NCI-H2227 (cell line): ENCODE measurements around the gene PEX16.
A peak's percentile ranks its signal among the peaks of the same experiment; 100 is the strongest.

Source experiments
- DNase-seq: peaks from one replicate; lab custom pipeline; 2025; ENCODE audit not compliant: unreplicated experiment; lab: John Stamatoyannopoulos, UW

PEX16 gene

DNA sequence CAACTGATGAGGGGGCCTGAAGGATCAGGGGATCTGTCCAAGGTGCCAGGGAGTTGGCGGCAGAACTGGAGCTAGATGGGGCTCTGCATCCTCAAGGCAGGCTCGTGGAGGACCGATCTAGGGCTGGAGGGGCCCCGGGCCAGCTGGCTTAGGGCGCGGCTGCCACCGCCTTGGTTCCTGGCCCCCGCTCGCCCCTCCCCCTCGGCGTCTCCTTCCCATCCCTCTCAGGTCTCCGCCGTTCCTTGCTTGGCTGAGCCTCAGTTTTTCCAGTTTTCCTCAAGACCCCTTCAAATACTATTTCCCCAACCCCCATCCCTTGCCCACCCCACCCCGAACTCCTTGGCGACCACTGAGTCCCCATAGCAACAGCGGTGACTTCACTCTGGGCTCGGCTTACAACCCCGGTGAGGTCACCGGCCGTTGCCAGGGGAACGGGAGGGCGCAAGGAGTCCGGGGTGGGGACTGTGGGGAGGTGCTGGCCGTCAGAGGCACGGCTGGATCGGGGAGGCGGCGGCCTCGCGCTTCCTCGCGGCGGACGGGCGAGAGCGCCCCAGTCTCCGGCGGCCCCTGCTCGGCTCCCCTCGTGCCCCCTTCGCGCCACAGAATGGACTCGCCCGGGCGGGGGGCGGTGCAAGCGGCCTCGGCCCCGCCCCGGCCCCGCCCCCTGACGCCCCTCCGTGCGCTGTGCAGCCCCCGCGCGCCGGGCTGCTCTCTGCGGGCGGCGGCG is 18.1 kb downstream of the PEX16 start:
- DNase-seq, result peak; percentile 96

DNA sequence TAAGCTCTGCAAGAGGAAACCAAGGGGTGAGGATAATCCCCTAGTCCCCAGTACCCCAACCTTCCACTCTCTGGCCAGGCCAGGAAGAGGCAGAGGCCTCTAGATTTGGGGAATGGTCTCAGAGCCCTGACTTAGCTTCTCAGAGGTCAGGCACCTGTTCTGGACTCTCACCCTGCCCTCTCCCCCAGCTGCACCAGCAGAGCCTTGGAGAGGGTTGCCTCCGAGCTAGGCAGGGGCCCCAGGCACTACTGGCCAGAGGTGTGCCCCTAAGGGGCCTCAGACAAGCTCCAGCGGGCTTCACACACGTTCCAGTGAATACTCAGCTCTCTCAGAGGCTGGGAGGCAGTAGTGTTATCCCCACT is 18.6 kb downstream of the PEX16 start:
- no peak for DNase-seq

DNA sequence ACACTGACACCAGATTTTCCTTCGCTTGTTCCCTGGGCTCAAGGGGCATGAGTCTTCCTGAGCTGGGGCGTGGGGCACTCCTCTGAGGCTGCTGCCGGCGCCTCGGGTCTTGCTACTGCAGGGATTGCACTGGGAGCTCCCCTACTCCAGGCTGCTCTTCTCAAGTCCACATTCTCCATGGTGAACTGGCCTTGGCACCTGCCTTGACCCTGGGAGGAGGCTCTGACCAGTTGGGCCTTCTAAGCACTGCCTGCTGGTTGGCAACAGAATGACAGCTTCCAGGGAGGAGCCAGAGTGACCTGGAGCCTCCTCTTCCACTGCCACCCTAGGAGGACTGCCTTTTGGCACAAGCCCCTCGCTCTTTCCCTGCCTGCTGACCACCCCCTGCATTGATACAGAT is 20.1 kb downstream of the PEX16 start:
- DNase-seq, result no peak

DNA sequence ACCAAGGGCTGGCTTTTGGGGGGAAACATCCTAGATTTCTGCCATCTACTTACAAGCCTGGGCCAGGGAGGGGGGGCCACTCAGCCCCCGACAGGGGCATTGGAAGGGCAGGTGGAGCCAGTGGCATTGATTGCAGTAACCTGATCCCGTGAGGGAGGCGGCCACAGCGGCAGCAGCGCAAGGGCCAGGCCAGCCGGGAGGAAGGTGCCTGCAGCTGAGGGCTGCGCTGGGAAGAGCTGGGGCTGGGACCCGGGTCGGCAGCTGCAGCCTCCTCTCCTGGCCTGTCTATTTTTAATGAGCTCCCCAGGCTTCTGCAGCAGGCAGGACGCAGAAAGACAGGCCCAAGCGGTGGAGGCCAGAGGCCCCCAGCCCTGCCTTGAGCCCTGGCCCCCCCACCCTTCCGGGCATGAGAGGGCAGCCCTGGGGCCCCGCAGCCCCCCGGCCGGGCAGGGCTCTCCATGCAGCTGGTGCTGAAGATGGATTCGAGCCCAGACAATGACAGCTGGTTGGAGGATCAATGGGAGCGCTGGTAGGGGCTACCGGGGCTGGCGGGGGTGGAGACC is 21.2 kb downstream of the PEX16 start:
- peak; percentile 79 for DNase-seq

DNA sequence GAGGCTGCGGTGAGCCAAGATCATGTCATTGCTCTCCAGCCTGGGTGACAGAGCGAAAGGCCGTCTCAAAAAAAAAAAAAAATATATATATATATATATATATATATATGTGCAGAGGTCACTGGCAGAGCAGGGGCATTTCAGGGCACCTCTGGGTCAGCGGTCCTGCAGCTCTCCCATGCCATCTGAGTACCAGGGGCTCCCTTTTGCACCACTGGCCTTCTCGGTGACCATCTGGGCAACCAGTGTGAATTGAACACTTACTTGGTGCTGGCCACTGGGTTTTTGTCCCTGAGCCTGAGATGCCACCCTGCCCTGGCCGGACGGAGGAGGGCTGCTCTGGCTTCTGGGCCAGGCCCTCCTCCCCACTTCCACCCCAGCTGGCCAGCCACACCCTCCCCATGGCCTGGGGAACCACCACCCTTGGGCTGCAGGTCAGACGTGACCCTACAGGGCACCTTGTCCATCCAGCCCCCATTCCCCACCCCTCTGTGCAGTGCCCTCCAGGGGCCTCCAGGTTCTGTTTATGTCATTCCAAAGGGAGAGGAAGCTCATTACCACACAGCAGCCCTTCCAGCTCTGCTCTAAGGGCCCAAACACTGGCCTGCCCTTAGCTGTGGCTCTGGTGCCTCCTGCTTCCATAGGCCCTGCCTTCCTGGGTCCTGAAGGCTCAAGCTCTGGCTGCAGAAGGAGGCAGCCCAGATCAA is 22.0 kb downstream of the PEX16 start:
- DNase-seq, result no peak

DNA sequence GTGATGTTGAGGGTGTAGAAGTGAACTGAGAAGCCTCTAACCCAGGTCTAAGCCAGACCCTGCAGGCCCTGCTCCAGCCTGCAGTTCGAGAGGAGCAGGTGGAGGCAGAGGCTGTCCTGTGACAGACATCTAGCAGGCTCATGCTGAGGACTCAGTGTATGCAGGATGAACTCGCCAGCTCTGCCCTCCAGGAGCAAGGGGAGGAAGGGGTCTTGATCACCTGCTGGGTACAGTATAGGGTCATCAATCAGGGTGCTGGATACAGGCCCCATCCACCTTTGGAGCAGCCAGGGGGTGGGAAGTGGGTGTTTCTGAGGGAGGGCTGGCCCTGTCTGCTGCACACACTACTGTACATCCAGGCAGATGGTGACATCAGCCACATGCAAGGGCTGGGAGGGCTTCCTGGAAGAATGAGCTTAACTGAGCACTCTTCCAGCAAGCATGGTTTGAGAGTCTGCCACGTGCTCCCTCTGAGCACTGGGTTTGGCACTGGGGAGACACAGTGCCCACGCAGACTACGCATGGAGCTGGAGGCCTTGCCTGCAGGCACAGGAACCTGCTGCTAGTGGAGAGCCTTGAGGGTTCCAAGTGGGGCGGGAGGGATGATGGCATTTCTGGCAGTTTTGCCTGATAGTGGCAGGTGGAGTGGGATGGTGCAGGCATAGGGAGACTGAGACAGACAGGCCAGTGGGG is 23.0 kb downstream of the PEX16 start:
- DNase-seq, result no peak

DNA sequence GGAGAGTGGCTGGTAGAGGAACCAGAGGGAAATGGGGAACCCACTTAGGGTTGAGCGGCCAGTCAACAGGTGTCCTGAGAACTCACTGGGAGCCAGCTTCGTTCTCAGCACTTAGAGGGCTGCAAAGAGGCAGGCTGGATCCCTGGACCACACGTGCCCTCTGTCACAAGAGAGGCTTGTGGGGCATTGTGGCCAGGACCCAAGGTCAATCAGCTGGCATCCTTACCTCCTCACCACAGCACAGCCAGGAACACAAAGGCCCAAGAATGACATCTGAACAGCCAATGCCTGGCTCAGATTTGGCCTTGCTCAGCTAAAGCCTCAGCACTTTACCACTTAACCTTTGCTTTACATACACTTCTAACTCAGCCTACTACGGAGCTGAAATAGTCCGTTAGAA is 24.8 kb downstream of the PEX16 start:
- DNase-seq, result no peak

DNA sequence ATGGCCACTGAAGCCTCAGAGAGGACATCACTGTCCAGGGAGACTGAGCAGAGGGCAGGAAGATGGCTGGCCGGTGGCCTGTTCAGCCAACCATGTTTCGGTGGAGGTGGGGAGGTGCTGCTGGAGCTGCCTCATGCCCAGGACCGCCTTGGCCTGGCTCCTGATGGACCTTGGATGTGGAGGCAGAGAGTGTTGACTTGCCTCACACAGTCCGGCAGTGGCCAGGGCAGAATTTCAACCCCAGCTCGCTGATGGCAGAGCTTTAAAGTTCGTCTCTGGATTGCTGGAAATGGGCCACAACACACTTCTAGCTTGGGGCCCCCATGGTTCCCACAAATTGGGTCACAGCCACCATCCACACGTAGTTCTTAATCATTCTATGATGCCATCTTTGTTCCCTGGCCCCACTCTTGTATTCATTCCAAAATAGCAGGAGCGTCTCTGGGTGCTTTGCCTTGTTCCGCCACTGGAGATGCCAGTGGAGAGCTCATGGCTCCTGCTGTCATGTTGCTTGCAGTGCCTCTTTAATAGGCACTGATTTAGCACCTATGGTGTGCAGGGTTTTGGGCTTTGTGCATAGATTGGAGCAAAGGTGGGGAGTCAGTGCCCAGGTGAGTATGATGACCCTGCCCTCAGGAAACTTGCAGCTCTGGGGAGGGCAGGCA is 26.7 kb downstream of the PEX16 start:
- DNase-seq, result no peak

DNA sequence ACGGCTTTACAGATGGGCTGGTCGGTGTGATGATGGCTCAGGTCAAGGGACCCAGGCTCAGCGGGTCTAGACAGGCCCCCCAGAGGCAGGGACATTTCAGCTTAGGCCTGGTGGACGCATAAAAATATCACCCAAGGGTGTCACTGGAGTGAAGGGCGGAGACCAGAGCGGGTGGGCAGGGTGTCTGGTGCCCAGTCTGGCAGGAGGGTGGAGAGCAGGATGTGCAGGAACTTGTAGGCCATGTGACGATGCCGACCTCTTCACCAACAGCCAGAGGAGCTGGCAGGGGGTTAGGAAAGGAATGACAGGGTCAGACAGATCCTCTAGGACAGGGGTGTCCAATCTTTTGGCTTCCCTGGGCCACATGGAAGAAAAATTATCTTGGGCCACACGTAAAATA is 27.7 kb downstream of the PEX16 start:
- DNase-seq, result no peak

DNA sequence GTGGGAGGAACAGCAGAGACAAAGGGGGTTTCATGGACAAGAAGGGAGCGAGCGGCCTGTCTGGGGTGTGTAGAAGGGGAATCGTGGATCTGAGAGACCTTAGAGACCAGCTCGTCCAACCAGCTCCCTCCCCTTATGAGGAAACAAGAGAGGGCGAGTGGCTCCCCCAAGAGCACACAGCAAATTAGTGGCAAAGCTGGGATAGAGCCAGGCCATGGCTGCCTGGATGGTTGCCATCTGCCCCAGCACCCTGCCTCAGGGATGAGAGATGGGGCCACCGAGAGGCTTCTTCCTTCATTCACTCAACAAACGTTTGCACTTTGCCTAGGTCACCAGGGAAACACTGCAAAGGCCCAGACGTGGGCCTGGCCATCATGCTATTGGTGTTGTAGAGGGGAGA is 28.1 kb downstream of the PEX16 start:
- no peak for DNase-seq

DNA sequence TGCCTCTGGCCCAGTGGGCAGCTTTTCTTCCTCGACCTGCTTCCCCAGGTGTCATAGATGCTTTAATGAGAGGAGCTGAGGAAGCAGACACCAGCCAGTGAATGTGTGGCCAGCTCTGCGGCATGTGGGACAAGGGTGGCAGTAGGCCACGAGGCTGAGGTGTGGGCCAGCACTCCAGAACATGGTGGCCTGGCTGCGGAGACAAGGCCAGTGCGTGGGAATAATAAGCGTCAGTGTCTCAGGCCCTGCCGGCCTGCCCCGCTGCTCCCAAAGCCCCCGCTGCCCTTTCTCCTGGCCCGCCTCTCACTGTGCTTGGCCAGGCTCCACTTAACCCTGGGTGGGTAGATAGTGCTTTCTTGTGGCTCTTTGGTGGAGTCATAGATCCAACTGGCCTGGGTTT is 30.1 kb downstream of the PEX16 start:
- no peak for DNase-seq

DNA sequence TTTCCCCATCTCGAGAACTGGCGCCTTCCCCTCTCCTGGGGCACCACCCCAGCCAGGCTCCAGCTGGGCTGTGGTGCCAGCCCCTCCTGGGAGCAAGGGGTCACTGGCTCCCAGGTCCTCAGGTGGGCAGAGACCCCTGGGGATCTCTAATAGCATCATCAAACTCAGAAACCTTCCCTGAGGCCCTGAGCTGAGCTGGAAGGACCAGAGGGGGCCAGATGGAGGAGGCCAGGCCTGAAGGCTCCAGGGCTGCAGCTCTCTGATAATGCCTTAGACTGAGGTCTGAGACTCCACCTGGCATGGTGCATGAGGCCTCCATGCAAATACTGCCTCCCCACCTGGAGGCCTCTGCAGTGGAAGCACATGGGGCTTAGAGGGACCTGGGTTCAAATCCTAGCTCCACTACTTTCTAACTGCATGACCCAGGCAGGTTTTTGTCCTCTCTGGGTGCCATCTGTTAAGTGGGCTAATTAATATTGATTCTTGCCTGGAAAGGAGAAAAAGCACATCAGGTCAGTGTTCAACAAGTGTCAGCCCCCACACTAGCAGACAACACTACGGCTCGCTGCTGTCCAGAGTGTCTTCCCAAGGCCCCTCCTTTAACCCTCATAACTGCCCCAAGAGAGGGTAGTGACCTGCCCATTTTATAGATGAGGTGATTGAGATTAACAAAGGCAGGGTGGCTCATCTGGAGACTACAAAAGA is 30.7 kb downstream of the PEX16 start:
- DNase-seq, result no peak

DNA sequence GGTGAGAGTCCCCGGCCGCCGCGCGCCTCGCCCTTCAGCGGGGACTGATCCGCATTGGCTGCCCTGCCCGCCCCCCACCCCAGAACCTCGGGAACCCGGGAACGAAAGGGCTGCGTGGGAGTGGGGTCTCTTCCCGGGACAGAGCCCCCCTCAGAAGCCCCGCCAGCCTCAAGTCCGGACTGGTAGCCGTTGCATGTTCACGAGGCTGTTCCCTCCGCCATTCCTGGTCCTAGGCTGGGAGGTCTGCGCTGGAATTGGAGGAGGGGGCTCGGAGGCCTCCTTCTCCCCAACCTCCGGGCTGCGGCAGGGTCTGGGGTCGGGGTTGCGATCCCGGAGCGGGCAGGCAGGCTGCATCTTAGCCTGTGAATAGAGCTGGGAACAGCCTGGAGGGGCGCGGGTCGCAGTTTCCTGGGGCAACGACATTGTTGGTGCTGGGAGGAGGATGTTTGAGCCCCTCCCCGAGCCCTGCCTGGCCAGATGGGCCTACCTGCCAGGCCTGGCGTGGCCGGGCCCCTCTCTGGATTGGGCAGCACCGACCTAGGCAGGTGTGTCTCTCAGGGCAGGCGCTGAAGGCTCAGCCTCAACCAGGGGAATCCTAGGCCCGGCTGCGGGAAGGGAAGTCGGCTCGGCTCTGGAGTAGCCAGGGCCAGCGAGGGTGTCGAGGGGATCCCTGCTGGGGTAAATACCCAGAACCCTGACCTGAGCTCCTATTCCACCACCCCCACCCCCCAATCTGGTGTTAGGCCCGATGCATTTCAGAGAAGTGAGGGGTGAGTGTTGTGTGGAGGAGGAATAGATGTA is 31.6 kb downstream of the PEX16 start:
- peak; percentile 33 for DNase-seq

DNA sequence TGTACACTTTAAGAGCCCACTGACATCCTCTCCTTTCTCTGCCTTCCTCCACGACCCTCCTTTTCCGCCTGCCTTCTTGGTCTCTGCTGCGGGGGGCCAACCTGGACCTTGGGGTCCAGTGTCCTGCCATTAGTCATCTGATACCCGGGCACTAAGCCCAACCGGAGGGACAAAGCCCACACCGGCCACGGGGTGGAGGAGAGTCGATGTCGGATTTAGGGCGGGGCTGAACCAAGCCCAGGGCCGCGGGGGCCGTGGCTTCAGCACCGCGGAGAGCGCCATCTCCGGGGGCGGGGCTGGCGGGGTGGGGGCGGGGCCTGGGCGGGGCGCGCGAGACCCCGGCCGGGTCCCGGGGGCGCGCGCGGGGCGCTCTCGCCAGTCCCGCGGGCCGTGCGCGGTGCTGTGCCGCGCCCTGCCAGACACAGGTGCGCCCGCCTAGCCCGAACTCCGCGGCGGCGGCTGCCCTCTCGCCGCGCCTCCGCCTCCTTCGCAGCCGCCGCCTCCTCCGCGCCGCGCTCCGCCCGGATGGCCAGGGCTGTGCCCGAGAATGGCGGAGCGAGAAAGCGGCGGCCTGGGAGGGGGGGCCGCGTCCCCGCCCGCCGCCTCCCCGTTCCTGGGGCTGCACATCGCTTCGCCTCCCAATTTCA is 32.3 kb downstream of the PEX16 start, which contains the start of gene MAPK8IP1:
Gene MAPK8IP1 (plus strand): TSS at position 378 of the 647 bp plus-strand sequence. CDS start 170 bp downstream, at position 548.
- peak; percentile 85 for DNase-seq

DNA sequence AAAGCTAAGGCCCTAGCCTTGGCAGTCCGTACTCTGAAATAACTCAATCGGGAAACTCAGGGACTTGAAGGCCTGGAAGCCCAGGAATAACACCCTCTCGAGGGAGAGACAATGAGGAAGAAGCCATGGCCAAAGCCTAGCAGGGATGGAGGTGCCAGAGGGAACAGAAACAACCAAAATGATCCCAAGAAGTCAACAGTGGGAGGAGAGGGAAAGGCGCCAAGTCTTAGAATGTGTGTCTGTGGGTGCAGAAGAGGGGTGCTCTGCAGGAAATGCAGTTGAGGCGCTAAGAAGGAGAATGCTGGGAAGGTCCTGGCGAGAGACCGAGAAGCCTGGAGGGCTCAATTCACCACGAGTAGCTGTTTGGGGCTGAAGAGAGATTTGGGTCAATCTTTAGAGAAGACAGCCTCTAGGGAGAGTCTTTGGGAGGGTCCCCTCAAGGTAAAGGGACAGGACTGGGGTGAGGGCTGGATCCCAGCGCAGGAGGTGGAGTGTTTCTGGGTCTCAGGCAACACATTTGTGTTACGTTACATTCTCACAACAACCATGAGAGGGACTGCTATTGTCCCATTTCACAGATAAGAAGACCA is 33.0 kb downstream of the PEX16 start:
- no peak for DNase-seq

DNA sequence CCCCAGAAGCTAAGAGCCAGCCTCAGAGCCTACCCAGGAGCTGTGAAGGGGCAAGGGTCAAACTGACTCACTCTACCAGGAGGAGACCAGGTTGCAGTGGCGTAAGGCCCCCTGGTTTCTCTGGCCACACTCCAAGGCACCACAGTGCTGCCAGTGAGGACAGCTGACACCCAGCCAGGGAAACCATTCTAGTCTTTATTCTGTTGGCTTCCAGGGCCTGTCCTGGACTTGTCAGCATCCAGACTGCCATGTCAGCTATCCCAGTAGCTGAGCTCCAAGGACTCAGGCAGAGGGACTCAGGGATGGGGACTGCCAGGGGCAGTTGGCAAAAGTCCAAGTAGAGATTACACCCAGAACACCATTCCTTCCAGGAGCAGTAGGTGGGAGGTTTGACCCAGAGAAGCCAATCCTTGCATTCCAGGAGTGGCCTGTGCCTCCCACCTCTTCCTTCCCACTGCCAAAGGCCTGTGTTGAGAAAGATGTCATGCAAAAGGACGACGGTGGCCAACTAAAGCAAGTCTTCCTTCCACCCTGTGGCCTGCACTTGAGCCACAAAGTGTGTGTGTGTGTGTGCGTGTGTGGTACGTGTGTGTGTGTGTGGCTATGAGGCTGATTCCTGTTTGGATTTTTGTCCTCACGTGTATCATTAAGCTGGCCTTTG is 35.8 kb downstream of the PEX16 start:
- peak; percentile 51 for DNase-seq

DNA sequence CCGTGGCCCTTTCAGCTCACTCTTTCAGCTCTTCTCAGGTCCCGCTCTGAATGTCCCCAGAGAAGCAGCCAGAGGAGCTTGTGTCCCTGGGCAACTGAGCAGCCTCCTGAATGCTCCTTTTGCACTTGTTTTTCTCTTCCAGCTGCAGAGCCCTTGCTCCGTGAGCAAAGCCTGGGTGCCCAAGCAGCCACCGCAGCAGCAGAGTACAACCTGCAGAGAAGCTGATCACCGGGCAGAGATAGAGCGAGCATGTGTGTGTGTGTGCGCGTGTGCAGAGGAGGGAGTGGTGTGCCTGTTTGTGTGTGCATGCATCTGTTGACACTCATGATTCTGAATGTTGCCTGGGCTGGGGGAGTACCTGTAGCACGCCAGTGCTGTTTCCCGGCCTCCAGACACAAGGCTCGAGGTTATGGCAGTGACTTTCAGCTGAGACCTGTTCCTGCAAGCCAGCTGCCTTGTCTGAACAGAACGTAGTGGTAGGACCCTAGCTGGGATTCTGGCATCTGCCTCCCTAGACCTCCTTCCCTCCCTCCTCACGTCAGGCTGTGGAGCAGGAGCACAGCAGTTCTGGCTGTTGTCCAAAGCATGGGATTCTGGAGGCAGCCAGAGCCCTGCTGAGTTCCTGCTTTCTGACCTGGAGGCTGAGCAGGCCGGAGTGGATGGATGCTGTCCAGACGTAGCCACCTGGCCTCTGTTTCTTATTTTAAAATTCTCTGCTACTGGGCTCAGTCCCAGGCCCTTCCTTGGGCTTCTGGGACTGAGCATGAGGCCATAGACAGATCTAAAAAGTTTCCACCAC is 36.7 kb downstream of the PEX16 start:
- peak; percentile 26 for DNase-seq
